SK-N-SH treated with all-trans-retinoic acid at 6 μM for 48 hours (cell line): Measurements from ENCODE around the gene CCR4.

Experiments used
- ATAC-seq: fragments of 200-7000 bp; cut with Tn5 transposase; 3 replicates; pipeline ENCODE4 v1.9.1; 2020; ENCODE audit warnings: mild to moderate bottlenecking, moderate library complexity
- ARNTL ChIP-seq: fragments of 450-650 bp; formaldehyde crosslinking; IDR thresholded peaks from 2 replicates; pipeline ENCODE4 v1.5.0; 2020; ENCODE audit warnings: low read depth, mild to moderate bottlenecking, moderate library complexity, borderline replicate concordance
- CSDC2 ChIP-seq: fragments of 250-450 bp; sonication (Bioruptor Pico); IDR thresholded peaks from 2 replicates; pipeline ENCODE4 v1.5.0; 2020; ENCODE audit warnings: mild to moderate bottlenecking, moderate library complexity
- ESRRG ChIP-seq: fragments of 250-450 bp; sonication (Bioruptor Pico); IDR thresholded peaks from 2 replicates; pipeline ENCODE4 v1.6.1; 2021; ENCODE audit warnings: mild to moderate bottlenecking
- GLIS3 ChIP-seq: fragments of 250-450 bp; sonication (Bioruptor Pico); IDR thresholded peaks from 2 replicates; pipeline ENCODE4 v1.5.0; 2020; ENCODE audit warnings: mild to moderate bottlenecking, moderate library complexity
- ISL1 ChIP-seq: fragments of 250-450 bp; sonication (Bioruptor Pico); IDR thresholded peaks from 2 replicates; pipeline ENCODE4 v2.1.2; 2022; ENCODE audit warnings: mild to moderate bottlenecking, moderate library complexity
- OSR1 ChIP-seq: fragments of 250-450 bp; sonication (Bioruptor Pico); IDR thresholded peaks from 2 replicates; pipeline ENCODE4 v1.8.0; 2022; ENCODE audit warnings: moderate library complexity, mild to moderate bottlenecking, inconsistent platforms
- PPARA ChIP-seq: fragments of 250-450 bp; sonication (Bioruptor Pico); IDR thresholded peaks from 2 replicates; pipeline ENCODE4 v1.5.0; 2020; ENCODE audit warnings: mild to moderate bottlenecking, borderline replicate concordance
- TCF4 ChIP-seq: fragments of 250-450 bp; sonication (Bioruptor Pico); IDR thresholded peaks from 2 replicates; pipeline ENCODE4 v1.8.0; 2021; ENCODE audit warnings: mild to moderate bottlenecking, moderate library complexity, borderline replicate concordance
- ZC3H10 ChIP-seq: fragments of 250-450 bp; sonication (Bioruptor Pico); IDR thresholded peaks from 2 replicates; pipeline ENCODE4 v1.5.1; 2021; ENCODE audit warnings: mild to moderate bottlenecking, moderate library complexity
- ZFP3 ChIP-seq: fragments of 250-450 bp; sonication (Bioruptor Pico); IDR thresholded peaks from 2 replicates; pipeline ENCODE4 v1.5.0; 2020; ENCODE audit warnings: mild to moderate bottlenecking, moderate library complexity
- ZFP30 ChIP-seq: fragments of 450-650 bp; formaldehyde crosslinking; IDR thresholded peaks from 2 replicates; pipeline ENCODE4 v1.5.0; 2022; ENCODE audit warnings: mild to moderate bottlenecking, moderate library complexity
- ZNF70 ChIP-seq: fragments of 450-650 bp; formaldehyde crosslinking; IDR thresholded peaks from 2 replicates; pipeline ENCODE4 v1.5.0; 2020; ENCODE audit warnings: mild to moderate bottlenecking, moderate library complexity
- ZNF8 ChIP-seq: fragments of 450-650 bp; formaldehyde crosslinking; IDR thresholded peaks from 2 replicates; pipeline ENCODE4 v1.5.0; 2020; ENCODE audit warnings: mild to moderate bottlenecking, moderate library complexity
- TF ChIP-seq, protein P1 (sequence below): fragments of 250-450 bp; sonication (Bioruptor Pico); IDR thresholded peaks from 2 replicates; pipeline ENCODE4 v1.8.0; 2021; ENCODE audit warnings: low read depth, mild to moderate bottlenecking, moderate library complexity, borderline replicate concordance
- TF ChIP-seq, protein P2 (sequence below): fragments of 250-450 bp; sonication (Bioruptor Pico); IDR thresholded peaks from 2 replicates; pipeline ENCODE4 v1.5.1; 2021; ENCODE audit warnings: mild to moderate bottlenecking, moderate library complexity
- TF ChIP-seq, protein P3 (sequence below): fragments of 250-450 bp; sonication (Bioruptor Pico); IDR thresholded peaks from 2 replicates; pipeline ENCODE4 v1.8.0; 2020; ENCODE audit warnings: mild to moderate bottlenecking, moderate library complexity, borderline replicate concordance
- TF ChIP-seq, protein P4 (sequence below): fragments of 250-450 bp; sonication (Bioruptor Pico); IDR thresholded peaks from 2 replicates; pipeline ENCODE4 v1.5.0; 2020; ENCODE audit warnings: mild to moderate bottlenecking, moderate library complexity
- TF ChIP-seq, protein P5 (sequence below): fragments of 250-450 bp; sonication (Bioruptor Pico); IDR thresholded peaks from 2 replicates; pipeline ENCODE4 v1.5.1; 2020; ENCODE audit warnings: low read depth, mild to moderate bottlenecking, moderate library complexity

CCR4 gene

DNA sequence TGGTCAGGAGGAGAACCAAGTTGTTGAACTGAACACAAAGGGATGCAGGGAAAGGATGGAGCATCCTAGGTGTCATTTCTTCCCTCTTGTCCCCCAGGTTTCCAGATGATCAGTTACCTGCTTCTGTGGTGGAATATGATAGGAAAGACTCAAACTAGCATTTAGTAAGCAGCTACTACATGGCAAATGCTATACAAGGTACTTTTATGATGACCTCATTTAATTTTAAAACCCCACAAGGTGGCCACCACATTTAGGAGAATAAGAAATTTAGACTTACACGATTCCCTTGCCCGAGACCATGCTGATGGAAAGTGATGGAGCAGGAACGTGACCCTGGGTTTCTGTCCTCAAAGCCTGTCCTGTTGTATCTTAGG is 40.9 kb downstream of the CCR4 start:
- TF ChIP-seq GLIS3 (CRISPR knock-in tag) (no peak), ZNF70 (CRISPR knock-in tag) (no peak), ZNF8 (CRISPR knock-in tag) (no peak), TCF4 (no peak)
- TF ChIP-seq, protein P1, sequence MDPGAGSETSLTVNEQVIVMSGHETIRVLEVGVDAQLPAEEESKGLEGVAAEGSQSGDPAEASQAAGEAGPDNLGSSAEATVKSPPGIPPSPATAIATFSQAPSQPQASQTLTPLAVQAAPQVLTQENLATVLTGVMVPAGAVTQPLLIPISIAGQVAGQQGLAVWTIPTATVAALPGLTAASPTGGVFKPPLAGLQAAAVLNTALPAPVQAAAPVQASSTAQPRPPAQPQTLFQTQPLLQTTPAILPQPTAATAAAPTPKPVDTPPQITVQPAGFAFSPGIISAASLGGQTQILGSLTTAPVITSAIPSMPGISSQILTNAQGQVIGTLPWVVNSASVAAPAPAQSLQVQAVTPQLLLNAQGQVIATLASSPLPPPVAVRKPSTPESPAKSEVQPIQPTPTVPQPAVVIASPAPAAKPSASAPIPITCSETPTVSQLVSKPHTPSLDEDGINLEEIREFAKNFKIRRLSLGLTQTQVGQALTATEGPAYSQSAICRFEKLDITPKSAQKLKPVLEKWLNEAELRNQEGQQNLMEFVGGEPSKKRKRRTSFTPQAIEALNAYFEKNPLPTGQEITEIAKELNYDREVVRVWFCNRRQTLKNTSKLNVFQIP (CRISPR knock-in tag): no peak
- TF ChIP-seq, protein P2, sequence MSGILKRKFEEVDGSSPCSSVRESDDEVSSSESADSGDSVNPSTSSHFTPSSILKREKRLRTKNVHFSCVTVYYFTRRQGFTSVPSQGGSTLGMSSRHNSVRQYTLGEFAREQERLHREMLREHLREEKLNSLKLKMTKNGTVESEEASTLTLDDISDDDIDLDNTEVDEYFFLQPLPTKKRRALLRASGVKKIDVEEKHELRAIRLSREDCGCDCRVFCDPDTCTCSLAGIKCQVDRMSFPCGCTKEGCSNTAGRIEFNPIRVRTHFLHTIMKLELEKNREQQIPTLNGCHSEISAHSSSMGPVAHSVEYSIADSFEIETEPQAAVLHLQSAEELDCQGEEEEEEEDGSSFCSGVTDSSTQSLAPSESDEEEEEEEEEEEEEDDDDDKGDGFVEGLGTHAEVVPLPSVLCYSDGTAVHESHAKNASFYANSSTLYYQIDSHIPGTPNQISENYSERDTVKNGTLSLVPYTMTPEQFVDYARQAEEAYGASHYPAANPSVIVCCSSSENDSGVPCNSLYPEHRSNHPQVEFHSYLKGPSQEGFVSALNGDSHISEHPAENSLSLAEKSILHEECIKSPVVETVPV: no peak
- TF ChIP-seq, protein P3, sequence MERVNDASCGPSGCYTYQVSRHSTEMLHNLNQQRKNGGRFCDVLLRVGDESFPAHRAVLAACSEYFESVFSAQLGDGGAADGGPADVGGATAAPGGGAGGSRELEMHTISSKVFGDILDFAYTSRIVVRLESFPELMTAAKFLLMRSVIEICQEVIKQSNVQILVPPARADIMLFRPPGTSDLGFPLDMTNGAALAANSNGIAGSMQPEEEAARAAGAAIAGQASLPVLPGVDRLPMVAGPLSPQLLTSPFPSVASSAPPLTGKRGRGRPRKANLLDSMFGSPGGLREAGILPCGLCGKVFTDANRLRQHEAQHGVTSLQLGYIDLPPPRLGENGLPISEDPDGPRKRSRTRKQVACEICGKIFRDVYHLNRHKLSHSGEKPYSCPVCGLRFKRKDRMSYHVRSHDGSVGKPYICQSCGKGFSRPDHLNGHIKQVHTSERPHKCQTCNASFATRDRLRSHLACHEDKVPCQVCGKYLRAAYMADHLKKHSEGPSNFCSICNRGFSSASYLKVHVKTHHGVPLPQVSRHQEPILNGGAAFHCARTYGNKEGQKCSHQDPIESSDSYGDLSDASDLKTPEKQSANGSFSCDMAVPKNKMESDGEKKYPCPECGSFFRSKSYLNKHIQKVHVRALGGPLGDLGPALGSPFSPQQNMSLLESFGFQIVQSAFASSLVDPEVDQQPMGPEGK: no peak
- no peak for ATAC-seq

DNA sequence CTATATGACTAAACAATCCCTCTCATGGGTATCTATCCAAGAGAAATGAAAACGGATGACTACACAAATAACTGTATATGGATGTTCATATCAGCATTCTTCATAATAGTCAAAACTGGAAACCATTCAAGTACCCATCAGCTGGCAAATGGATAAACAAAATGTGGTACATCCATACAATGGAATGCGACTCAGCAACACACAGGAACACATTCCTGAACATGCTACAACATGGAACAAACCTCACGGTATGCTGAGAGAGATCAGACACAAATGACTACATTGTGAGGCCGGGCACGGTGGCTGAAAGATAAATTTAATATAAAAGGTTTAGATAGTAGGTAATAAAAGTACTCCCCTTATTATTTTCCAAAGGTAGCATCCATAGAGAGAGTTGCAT is 42.6 kb downstream of the CCR4 start:
- TF ChIP-seq ZFP30 (no peak), PPARA (CRISPR knock-in tag) (no peak), ISL1 (CRISPR knock-in tag) (no peak), ZNF8 (CRISPR knock-in tag) (no peak)
- TF ChIP-seq, protein P4, sequence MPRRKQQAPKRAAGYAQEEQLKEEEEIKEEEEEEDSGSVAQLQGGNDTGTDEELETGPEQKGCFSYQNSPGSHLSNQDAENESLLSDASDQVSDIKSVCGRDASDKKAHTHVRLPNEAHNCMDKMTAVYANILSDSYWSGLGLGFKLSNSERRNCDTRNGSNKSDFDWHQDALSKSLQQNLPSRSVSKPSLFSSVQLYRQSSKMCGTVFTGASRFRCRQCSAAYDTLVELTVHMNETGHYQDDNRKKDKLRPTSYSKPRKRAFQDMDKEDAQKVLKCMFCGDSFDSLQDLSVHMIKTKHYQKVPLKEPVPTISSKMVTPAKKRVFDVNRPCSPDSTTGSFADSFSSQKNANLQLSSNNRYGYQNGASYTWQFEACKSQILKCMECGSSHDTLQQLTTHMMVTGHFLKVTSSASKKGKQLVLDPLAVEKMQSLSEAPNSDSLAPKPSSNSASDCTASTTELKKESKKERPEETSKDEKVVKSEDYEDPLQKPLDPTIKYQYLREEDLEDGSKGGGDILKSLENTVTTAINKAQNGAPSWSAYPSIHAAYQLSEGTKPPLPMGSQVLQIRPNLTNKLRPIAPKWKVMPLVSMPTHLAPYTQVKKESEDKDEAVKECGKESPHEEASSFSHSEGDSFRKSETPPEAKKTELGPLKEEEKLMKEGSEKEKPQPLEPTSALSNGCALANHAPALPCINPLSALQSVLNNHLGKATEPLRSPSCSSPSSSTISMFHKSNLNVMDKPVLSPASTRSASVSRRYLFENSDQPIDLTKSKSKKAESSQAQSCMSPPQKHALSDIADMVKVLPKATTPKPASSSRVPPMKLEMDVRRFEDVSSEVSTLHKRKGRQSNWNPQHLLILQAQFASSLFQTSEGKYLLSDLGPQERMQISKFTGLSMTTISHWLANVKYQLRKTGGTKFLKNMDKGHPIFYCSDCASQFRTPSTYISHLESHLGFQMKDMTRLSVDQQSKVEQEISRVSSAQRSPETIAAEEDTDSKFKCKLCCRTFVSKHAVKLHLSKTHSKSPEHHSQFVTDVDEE (CRISPR knock-in tag): no peak
- no peak for ATAC-seq

DNA sequence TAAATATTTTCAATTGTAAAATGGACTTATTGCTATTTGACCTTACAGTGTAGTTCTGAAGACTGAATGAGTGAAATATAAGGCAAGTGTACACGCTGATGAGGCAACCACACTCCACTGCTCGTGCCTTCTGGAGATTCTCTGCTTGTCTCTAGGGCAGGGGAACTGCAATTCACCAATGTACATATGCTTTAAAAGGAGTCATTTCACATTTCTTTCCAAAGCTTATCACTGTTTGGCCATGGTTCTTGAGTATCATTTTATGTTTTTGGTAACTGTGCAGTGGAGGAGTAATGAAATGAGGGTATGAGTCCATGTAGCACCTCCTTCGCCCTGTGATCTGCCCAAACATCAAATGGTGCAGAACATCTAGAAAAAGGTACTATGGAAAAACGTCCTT is 43.7 kb downstream of the CCR4 start:
- no peak for ATAC-seq
- TF ChIP-seq ZFP3 (CRISPR knock-in tag) (no peak), ISL1 (CRISPR knock-in tag) (no peak), ESRRG (CRISPR knock-in tag) (no peak)

DNA sequence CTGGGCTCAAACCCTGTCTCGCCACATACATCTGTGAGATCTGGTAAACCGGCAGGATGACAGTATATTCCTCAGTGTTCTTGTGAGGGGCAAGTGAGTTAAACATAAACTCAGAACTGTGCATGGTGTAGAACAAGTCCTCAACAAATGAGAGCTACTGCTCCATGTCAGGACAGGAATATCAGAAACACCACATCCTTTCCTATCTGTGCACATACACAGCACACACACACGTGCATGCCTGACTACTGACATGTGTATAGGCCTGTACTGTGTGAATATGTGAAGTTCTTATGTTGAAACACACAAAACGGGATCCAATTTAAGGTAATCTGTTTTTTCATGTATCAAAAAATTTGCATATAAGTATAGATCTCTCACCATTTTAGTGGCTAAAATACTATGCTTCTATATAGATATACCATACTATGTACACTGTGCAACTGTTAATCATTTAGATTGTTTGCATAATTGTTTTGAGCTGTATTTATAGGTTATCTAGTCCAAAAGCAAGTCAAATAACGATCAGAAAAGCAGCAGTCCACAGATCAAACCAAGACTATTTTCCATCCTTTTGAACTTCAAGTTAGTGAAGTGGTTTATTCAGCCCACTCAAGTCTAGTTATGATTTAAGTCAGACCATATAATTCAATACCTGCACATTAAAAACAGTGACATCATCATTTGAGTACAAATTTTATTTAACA is 44.8 kb downstream of the CCR4 start:
- no peak for ATAC-seq
- TF ChIP-seq TCF4 (no peak), GLIS3 (CRISPR knock-in tag) (no peak), ARNTL (CRISPR knock-in tag) (no peak), OSR1 (CRISPR knock-in tag) (no peak), ZC3H10 (CRISPR knock-in tag) (no peak), CSDC2 (CRISPR knock-in tag) (no peak)
- TF ChIP-seq, protein P4 (CRISPR knock-in tag): no peak
- TF ChIP-seq, protein P5, sequence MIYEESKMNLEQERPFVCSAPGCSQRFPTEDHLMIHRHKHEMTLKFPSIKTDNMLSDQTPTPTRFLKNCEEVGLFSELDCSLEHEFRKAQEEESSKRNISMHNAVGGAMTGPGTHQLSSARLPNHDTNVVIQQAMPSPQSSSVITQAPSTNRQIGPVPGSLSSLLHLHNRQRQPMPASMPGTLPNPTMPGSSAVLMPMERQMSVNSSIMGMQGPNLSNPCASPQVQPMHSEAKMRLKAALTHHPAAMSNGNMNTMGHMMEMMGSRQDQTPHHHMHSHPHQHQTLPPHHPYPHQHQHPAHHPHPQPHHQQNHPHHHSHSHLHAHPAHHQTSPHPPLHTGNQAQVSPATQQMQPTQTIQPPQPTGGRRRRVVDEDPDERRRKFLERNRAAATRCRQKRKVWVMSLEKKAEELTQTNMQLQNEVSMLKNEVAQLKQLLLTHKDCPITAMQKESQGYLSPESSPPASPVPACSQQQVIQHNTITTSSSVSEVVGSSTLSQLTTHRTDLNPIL (CRISPR knock-in tag): no peak
- TF ChIP-seq, all 23 proteins: peak for 0
